PC-3 (cell line): ENCODE data around the gene ZSWIM7. TPM values are rescaled to one million over a fixed set of nuclear protein-coding genes. Genes with fewer than 3 reads are reported as not detected.

Source experiments
- ATAC-seq: fragments of 200-7000 bp; cut with Tn5 transposase; 2 replicates; pipeline ENCODE4 v1.9.1; 2020; ENCODE audit warnings: mild to moderate bottlenecking, moderate library complexity
- BruUV-seq: library from RNA; stranded (reverse); fragments of 400-500 nt; replicated peaks from 2 replicates; lab custom pipeline; 2021; lab: Mats Ljungman, UMichigan
- CTCF ChIA-PET: fragments of 300-600 bp; sonication (Branson Sonifier 250); formaldehyde crosslinking; loops from one replicate; lab custom pipeline; 2022; ENCODE audit warnings: antibody characterized with exemption; lab: Charles Lee
- POLR2A ChIA-PET: fragments of 300-600 bp; sonication (Branson Sonifier 250); formaldehyde crosslinking; loops from one replicate; lab custom pipeline; 2022; ENCODE audit warnings: antibody characterized with exemption; ENCODE audit not compliant: unreplicated experiment; lab: Charles Lee
- DNase-seq: peaks from one replicate; pipeline ENCODE4 v3.0.0-alpha.2; 2015
- H2AFZ ChIP-seq: fragments of 300-600 bp; sonication (generic); 2 replicates; pipeline ENCODE4 v1.6.0; 2016; ENCODE audit warnings: antibody characterized with exemption, low read length
- H3F3A ChIP-seq: fragments of 300-600 bp; sonication (generic); one replicate; pipeline ENCODE4 v1.6.0; 2017; ENCODE audit warnings: antibody characterized with exemption, low read length, control low read depth, mild to moderate bottlenecking; ENCODE audit not compliant: unreplicated experiment
- H3K27ac ChIP-seq: fragments of 300-600 bp; sonication (generic); 2 replicates; pipeline ENCODE4 v1.5.1; 2016; ENCODE audit warnings: mild to moderate bottlenecking, low read length
- H3K27me3 ChIP-seq: fragments of 300-600 bp; sonication (generic); 2 replicates; pipeline ENCODE4 v1.6.1; 2016; ENCODE audit warnings: low read length, mixed read lengths
- H3K36me3 ChIP-seq: fragments of 300-600 bp; sonication (generic); 2 replicates; pipeline ENCODE4 v1.6.1; 2016; ENCODE audit warnings: low read depth, mixed run types, low read length, mixed read lengths
- H3K4me1 ChIP-seq: fragments of 300-600 bp; sonication (generic); 2 replicates; pipeline ENCODE4 v1.5.1; 2016; ENCODE audit warnings: low read length; ENCODE audit not compliant: insufficient read depth
- H3K4me2 ChIP-seq: fragments of 300-600 bp; sonication (generic); 2 replicates; pipeline ENCODE4 v1.6.0; 2016; ENCODE audit warnings: low read length
- H3K4me3 ChIP-seq: fragments of 300-600 bp; sonication (generic); 2 replicates; pipeline ENCODE4 v1.5.1; 2016; ENCODE audit warnings: mild to moderate bottlenecking, low read length, mixed read lengths
- H3K79me2 ChIP-seq: fragments of 300-600 bp; sonication (generic); 2 replicates; pipeline ENCODE4 v1.6.1; 2017; ENCODE audit warnings: low read length, mixed read lengths
- H3K9ac ChIP-seq: fragments of 300-600 bp; sonication (generic); 2 replicates; pipeline ENCODE4 v1.6.0; 2016; ENCODE audit warnings: mild to moderate bottlenecking, low read length
- H3K9me2 ChIP-seq: fragments of 300-600 bp; sonication (generic); replicated peaks from 2 replicates; pipeline ENCODE4 v1.6.1; 2016; ENCODE audit warnings: mixed run types, low read length, mixed read lengths
- H3K9me3 ChIP-seq: fragments of 300-600 bp; sonication (generic); 2 replicates; pipeline ENCODE4 v1.6.1; 2016; ENCODE audit warnings: low read length, mixed read lengths
- H4K20me1 ChIP-seq: fragments of 300-600 bp; sonication (generic); 2 replicates; pipeline ENCODE4 v1.6.1; 2016; ENCODE audit warnings: low read length, mixed read lengths
- CTCF ChIP-seq: fragments of 300-600 bp; sonication (generic); conservative IDR thresholded peaks from 2 replicates; pipeline ENCODE4 v1.5.1; 2017; ENCODE audit warnings: antibody characterized with exemption, low read depth, mild to moderate bottlenecking, low read length
- EZH2 ChIP-seq: fragments of 300-600 bp; sonication (generic); IDR thresholded peaks from one replicate; pipeline ENCODE4 v1.6.1; 2017; ENCODE audit warnings: antibody characterized with exemption, mild to moderate bottlenecking, low read length; ENCODE audit not compliant: unreplicated experiment
- EZH2phosphoT487 ChIP-seq: fragments of 300-600 bp; sonication (generic); IDR thresholded peaks from 2 replicates; pipeline ENCODE4 v1.6.1; 2018; ENCODE audit warnings: mild to moderate bottlenecking, antibody characterized with exemption, low read length, borderline replicate concordance
- intact Hi-C: fragments of 100-400 bp; cut with micrococcal nuclease; formaldehyde crosslinking; loops from 2 replicates; pipeline ENCODE4 v1.9.0; 2023
- total RNA-seq: library from RNA; depleted of rRNA; stranded (reverse); fragments of >200 nt; gene quantifications from 2 replicates; pipeline ENCODE4 v1.2.3, GENCODE V29; 2014

ZSWIM7 gene
- total RNA-seq, 1 experiment from 2014 or later = 97.6 TPM

- TSS peak; percentile 51 for BruUV-seq
- peaks cover 24% of the 10 kb centered on the region; the same call in 1 of the 2 replicates for H3K36me3 ChIP-seq
- peak overlapping the region; percentile 94 for H3K27ac ChIP-seq
- no peak for TF ChIP-seq EZH2phosphoT487
- TF ChIP-seq EZH2 = no peak
- no peak for TF ChIP-seq CTCF
- DNase-seq (peak; percentile 93), ATAC-seq (peak; percentile 83)
- peaks cover 95% of the 10 kb centered on the region for H3K79me2 ChIP-seq
- intact Hi-C loops = loop anchor here (1.0 kb wide), 2 partner anchors 19 to 25 kb away; no protein-coding TSS in a partner anchor
- ChIA-PET CTCF (interaction anchor here (1.1 kb wide), 1 partner anchor 115 kb away, joined by 3 read pairs; no protein-coding TSS in a partner anchor), POLR2A (interaction anchor here (1.0 kb wide), 1 partner anchor 21 kb away, joined by 5 read pairs; the partner anchor contains the start of gene ADORA2B)
- peak overlapping the region; percentile 56 for H3K9ac ChIP-seq
- peaks cover 55% of the 10 kb centered on the region for H3K4me1 ChIP-seq
- H3F3A ChIP-seq = peaks cover 13% of the 10 kb centered on the region
- H3K9me3 ChIP-seq = no peaks in the 10 kb centered on the region
- peak overlapping the region; percentile 74 for H3K4me2 ChIP-seq
- no peaks in the 10 kb centered on the region for H3K27me3 ChIP-seq
- no peaks in the 10 kb centered on the region for H3K9me2 ChIP-seq
- peak overlapping the region; percentile 7; the same call in 1 of the 2 replicates for H3K4me3 ChIP-seq
- no peaks in the 10 kb centered on the region for H4K20me1 ChIP-seq
- H2AFZ ChIP-seq = no peak overlapping the region
Observed at GRCh38 chr17:15966183-15966878, 33.2 kb downstream of the ZSWIM7 start.

GRCh38 chr17:15965528-15965927 is 34.0 kb downstream of the ZSWIM7 start:
- POLR2A ChIA-PET = interaction anchor here (1.0 kb wide), 1 partner anchor 20 kb away, joined by 5 read pairs; the partner anchor contains the start of gene ADORA2B
- BruUV-seq = TSS peak; percentile 93
- H3K4me2 ChIP-seq = peak overlapping the region; percentile 74

More at GRCh38 chr17:15965528-15965927, 34.0 kb downstream of the ZSWIM7 start:
- Histone ChIP-seq H3K9me3 (no peaks in the 10 kb centered on the region), H3K9ac (peak overlapping the region; percentile 56), H3K79me2 (peaks cover 95% of the 10 kb centered on the region), H3K36me3 (peaks cover 17% of the 10 kb centered on the region; the same call in 1 of the 2 replicates), H3K27me3 (no peaks in the 10 kb centered on the region), H3K4me3 (peak overlapping the region; percentile 7; the same call in 1 of the 2 replicates), H4K20me1 (no peaks in the 10 kb centered on the region), H3K9me2 (no peaks in the 10 kb centered on the region), H3F3A (peaks cover 13% of the 10 kb centered on the region), H3K27ac (peak overlapping the region; percentile 94), H3K4me1 (peaks cover 58% of the 10 kb centered on the region), H2AFZ (no peak overlapping the region)
- no peak for TF ChIP-seq EZH2
- no peak for TF ChIP-seq CTCF
- TF ChIP-seq EZH2phosphoT487 = no peak
- no peak for DNase-seq
- intact Hi-C loops = no loop called here
- ATAC-seq = no peak
- CTCF ChIA-PET = interaction anchor here (1.1 kb wide), 1 partner anchor 115 kb away, joined by 3 read pairs; no protein-coding TSS in a partner anchor
